ENCODE results near the gene ZFAND3. TPM values are rescaled to one million over a fixed set of nuclear protein-coding genes. Genes with fewer than 3 reads are reported as not detected.

ZFAND3 gene
- polyA plus RNA-seq, 3 donors: 11.5 to 21.1 (median 11.7) TPM

DNA sequence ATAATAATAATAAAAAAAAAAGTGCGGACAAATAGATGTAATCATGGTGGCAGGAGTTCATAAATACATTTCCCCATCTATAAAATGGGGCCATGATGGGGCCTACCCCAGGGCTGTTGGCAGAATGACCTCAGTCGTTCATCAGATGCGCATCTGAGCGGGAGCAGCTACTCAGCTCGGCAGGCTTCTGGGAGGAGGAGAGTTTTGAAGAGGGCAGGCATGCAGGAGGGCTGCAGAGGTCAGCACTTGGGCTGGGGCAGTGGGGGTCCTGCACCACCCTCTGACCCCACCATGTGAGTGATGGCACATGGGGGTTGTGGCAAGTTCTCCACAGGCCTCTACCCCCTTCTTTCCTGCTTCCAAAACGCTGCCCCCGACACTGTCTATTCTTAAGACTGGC lies 373.5 kb downstream of the ZFAND3 start:
- Histone ChIP-seq H3K27me3 (ENCODE audit: control insufficient read depth in 2 of 2, insufficient read depth in 2 of 2, low read length in 2 of 2) (no peaks in the 10 kb centered on the region), H3K4me1 (ENCODE audit: control insufficient read depth in 1 of 2, insufficient read depth in 2 of 2, low read length in 2 of 2) (no peaks in the 10 kb centered on the region), H3K4me2 (replicated peaks; ENCODE audit: extremely low read depth, low read length, poor library complexity, severe bottlenecking) (no peak overlapping the region), H3K36me3 (replicated peaks in 1 of 2; ENCODE audit: control insufficient read depth in 1 of 2, insufficient read depth in 2 of 2, low read length in 2 of 2) (peaks cover 0 to 2% of the 10 kb centered on the region in 2 donors), H3K27ac (ENCODE audit: low read depth in 1 of 2, low read length in 2 of 2) (no peak overlapping the region), H4K20me1 (ENCODE audit: insufficient read depth, low read length) (no peaks in the 10 kb centered on the region), H3K79me2 (ENCODE audit: insufficient read depth, low read length) (no peaks in the 10 kb centered on the region), H3K4me3 (replicated peaks in 1 of 3; ENCODE audit: low read depth in 2 of 3, low read length in 3 of 3) (no peak overlapping the region), H3K9me3 (replicated peaks in 1 of 2; ENCODE audit: control insufficient read depth in 1 of 2, insufficient read depth in 1 of 2, low read length in 2 of 2) (no peaks in the 10 kb centered on the region), H2AFZ (ENCODE audit: insufficient read depth, low read depth, low read length, poor library complexity, severe bottlenecking) (no peak overlapping the region), H3K9ac (ENCODE audit: insufficient read depth, low read length, poor library complexity, severe bottlenecking) (no peak overlapping the region)
- no peaks in the 10 kb centered on the region for H3K9me3 Mint-ChIP-seq
- WGBS (ENCODE audit: insufficient coverage): no CpG with 5 or more reads among the region's 7 CpGs
- TF ChIP-seq, protein P1, sequence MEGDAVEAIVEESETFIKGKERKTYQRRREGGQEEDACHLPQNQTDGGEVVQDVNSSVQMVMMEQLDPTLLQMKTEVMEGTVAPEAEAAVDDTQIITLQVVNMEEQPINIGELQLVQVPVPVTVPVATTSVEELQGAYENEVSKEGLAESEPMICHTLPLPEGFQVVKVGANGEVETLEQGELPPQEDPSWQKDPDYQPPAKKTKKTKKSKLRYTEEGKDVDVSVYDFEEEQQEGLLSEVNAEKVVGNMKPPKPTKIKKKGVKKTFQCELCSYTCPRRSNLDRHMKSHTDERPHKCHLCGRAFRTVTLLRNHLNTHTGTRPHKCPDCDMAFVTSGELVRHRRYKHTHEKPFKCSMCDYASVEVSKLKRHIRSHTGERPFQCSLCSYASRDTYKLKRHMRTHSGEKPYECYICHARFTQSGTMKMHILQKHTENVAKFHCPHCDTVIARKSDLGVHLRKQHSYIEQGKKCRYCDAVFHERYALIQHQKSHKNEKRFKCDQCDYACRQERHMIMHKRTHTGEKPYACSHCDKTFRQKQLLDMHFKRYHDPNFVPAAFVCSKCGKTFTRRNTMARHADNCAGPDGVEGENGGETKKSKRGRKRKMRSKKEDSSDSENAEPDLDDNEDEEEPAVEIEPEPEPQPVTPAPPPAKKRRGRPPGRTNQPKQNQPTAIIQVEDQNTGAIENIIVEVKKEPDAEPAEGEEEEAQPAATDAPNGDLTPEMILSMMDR (IDR thresholded peaks at IDR 0.05): no peak
- H3K27ac Mint-ChIP-seq: no peak overlapping the region
- H3K36me3 Mint-ChIP-seq: peaks cover 0 to 5% of the 10 kb centered on the region in 2 donors
- no peaks in the 10 kb centered on the region for H3K4me1 Mint-ChIP-seq
- no peak overlapping the region for H3K4me3 Mint-ChIP-seq
- intact Hi-C loops (cut with micrococcal nuclease): no loop called here
- H3K27me3 Mint-ChIP-seq (ENCODE audit: low read depth in 3 of 3): peaks cover 0 to 1% (median 0%) of the 10 kb centered on the region in 3 donors
- DNase-seq: no peak

DNA sequence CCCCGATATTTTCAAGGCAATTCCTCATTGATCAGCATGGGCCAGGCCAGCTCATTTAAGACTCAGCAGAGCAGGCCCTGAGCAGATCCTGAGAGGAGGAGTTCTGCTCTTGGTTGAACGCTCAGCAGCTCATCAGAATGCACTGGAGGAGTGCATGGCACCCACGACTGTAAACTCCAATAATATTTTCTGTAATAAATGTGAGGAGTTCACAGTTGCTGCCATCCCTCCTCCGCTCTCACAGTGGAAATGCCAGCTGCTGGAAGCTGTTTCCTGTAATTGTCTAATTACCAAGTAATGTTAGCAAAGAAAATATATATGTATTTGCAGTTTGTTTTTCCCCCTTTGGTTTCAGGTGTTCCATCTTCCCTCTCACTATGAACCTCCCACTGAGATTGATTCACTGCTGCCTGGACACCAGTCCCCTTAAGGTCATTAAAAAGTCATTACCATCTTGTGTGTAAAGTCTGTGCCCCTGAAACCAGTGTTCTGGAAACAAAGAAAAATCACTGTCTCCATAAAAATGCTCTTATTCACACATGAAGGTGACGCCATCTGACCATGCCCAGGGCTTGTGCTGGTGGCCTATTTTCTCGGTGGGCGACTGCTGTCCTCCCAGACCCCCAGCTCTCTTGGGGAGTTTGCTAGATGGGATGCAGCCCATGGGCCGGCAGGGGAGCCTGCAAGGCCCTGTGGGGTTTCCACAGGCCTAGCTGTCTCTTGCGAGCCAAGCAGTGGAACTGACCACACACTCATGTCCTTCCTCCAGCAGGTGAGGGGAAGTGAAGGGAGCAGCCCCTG lies 374.2 kb downstream of the ZFAND3 start:
- H3K27ac Mint-ChIP-seq: peak overlapping the region in 1 of 7 donors; percentile 27
- no peaks in the 10 kb centered on the region for H3K4me1 ChIP-seq (ENCODE audit: control insufficient read depth in 1 of 2, insufficient read depth in 2 of 2, low read length in 2 of 2)
- no peaks in the 10 kb centered on the region for H3K9me3 Mint-ChIP-seq
- no peak for DNase-seq
- H4K20me1 ChIP-seq (ENCODE audit: insufficient read depth, low read length): no peaks in the 10 kb centered on the region
- no peaks in the 10 kb centered on the region for H3K4me1 Mint-ChIP-seq
- H3K9ac ChIP-seq (ENCODE audit: insufficient read depth, low read length, poor library complexity, severe bottlenecking): no peak overlapping the region
- H3K4me3 ChIP-seq (replicated peaks in 1 of 3; ENCODE audit: low read depth in 2 of 3, low read length in 3 of 3): no peak overlapping the region
- no peaks in the 10 kb centered on the region for H3K27me3 ChIP-seq (ENCODE audit: control insufficient read depth in 2 of 2, insufficient read depth in 2 of 2, low read length in 2 of 2)
- peaks cover 0 to 1% (median 0%) of the 10 kb centered on the region in 3 donors for H3K27me3 Mint-ChIP-seq (ENCODE audit: low read depth in 3 of 3)
- no peak overlapping the region for H3K4me3 Mint-ChIP-seq
- peaks cover 0 to 2% of the 10 kb centered on the region in 2 donors for H3K36me3 ChIP-seq (replicated peaks in 1 of 2; ENCODE audit: control insufficient read depth in 1 of 2, insufficient read depth in 2 of 2, low read length in 2 of 2)
- no peak overlapping the region for H2AFZ ChIP-seq (ENCODE audit: insufficient read depth, low read depth, low read length, poor library complexity, severe bottlenecking)
- H3K36me3 Mint-ChIP-seq: peaks cover 0 to 2% of the 10 kb centered on the region in 2 donors
- H3K27ac ChIP-seq (ENCODE audit: low read depth in 1 of 2, low read length in 2 of 2): no peak overlapping the region
- intact Hi-C loops (cut with micrococcal nuclease): no loop called here
- 86% methylated on average over 1 of the region's 9 CpGs for WGBS (ENCODE audit: insufficient coverage)
- H3K79me2 ChIP-seq (ENCODE audit: insufficient read depth, low read length): no peaks in the 10 kb centered on the region
- no peaks in the 10 kb centered on the region for H3K9me3 ChIP-seq (replicated peaks in 1 of 2; ENCODE audit: control insufficient read depth in 1 of 2, insufficient read depth in 1 of 2, low read length in 2 of 2)
- H3K4me2 ChIP-seq (replicated peaks; ENCODE audit: extremely low read depth, low read length, poor library complexity, severe bottlenecking): no peak overlapping the region
- TF ChIP-seq, protein P1 (IDR thresholded peaks at IDR 0.05): no peak

Data from CD14-positive monocyte (primary cell).